ENCODE data around the gene EVL.

- TF ChIP-seq SPI1 (IDR thresholded peaks at IDR 0.05; ENCODE audit: low read depth, low read length) (no peak), POLR2AphosphoS5 (IDR thresholded peaks at IDR 0.05; ENCODE audit: low read depth, low read length) (no peak), POLR2A (IDR thresholded peaks at IDR 0.05; ENCODE audit: low read depth, low read length) (no peak), TAF1 (IDR thresholded peaks at IDR 0.05; ENCODE audit: low read depth, low read length) (no peak), POU2F2 (IDR thresholded peaks at IDR 0.05; ENCODE audit: low read depth, low read length) (no peak)
Observed at GRCh38 chr14:100022772-100023451, 42.3 kb upstream of the EVL start.

All from GM12891 (cell line).